GM21717 (cell line): ENCODE results near the gene STARD8.

Experiments
- ATAC-seq: cut with Tn5 transposase; IDR thresholded peaks from one replicate; pipeline ENCODE4 v1.9.1; 2021; ENCODE audit warnings: mild to moderate bottlenecking, moderate library complexity; ENCODE audit not compliant: unreplicated experiment

Gene STARD8

DNA sequence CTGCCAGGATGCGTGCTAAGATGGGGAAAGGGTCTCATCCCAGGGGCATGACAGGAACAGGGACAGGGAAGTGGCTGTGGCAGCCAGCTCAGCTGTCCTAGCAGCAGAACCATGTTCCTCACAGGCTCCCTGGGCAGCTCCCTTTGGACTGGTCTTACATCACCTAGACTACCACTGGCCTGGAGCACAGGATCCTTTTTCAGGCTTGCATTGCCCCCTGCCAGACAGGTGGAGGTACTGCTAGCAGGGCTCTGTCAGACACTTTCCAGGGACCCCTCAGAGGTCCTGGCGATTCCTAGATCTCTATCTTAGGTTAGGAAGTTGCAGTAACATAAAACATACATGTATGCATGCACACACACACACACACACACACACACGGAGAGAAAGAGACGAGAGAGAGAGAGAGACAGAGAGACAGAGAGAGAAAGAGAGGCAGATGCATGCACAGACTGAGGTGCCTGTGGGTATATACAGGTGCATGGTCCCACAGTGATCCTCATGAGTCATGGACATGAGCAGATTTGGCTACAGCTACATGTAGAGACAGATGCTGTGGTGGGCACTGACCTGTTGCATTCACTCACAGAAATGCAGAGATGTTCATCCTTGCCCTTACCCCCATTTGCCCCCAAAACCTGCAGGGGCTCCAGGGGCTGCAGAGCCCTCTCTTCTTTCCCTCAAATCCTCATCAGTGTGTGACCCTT, 63.6 kb downstream of the STARD8 start:
- no peak for ATAC-seq

DNA sequence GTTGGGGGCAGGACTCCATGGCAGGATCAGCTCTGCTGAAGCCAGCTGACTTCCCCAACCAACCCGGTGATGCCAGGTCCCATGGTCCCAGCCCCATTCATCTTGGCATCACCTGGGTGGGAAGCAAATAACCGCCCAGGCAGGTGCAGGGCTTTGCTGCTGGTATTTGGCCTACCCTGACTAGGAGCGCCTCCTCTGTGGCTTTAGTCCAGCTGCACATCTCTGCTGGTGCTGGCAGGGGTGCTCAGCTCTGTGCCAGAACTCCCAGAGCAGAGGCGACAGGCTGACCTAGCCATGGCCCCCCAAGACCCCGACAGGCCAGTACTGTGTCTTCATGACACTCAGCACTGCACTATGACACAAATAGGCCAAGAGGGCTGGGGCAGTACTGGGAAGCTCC, 64.4 kb downstream of the STARD8 start:
- ATAC-seq, result no peak

DNA sequence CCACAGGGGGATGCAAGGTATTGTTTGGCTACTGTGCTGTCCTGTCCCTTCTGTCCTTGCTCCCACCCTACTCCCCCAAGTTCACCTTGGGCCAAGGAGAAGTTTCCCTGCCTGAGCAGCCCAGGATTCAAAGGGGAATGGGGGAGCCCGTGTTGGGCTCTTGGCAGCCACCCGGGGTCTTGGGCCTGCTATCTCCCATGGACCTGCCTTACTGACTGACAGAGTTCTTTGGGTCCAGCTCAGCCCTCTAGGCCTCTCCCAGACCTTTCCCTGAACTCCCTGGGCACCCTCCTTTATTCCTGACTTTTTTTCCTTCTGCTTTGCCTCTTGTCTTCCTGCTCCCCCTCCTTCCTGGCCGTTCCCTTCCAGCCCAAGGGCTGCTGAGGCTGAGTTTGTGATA, 67.4 kb downstream of the STARD8 start:
- ATAC-seq, result no peak

- ATAC-seq, result no peak
These were observed 69.7 kb downstream of the STARD8 start for GRCh38 chrX:68717196-68717595.

- ATAC-seq, result no peak
These were observed 70.4 kb downstream of the STARD8 start for GRCh38 chrX:68717663-68718442.

DNA sequence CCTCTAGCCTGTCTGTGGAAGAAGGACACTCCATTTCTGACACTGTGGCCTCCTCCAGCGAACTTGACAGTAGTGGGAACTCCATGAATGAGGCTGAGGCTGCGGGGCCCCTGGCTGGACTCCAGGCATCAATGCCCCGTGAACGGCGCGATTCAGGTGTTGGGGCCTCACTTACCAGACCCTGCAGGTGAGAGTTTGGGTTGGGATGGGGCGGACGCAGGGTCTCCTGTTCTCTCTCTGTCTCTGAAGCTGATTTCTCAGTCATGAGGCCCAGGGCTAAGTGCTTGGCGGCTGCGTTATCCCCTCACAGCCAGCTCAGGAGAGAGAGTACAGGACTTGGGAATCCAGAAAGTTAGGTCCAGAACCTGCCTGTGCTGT, 71.0 kb downstream of the STARD8 start:
- ATAC-seq, result no peak

- ATAC-seq, result no peak
These were observed 71.9 kb downstream of the STARD8 start for GRCh38 chrX:68719181-68719903.

- no peak for ATAC-seq
These were observed 72.6 kb downstream of the STARD8 start for GRCh38 chrX:68719904-68720614.

DNA sequence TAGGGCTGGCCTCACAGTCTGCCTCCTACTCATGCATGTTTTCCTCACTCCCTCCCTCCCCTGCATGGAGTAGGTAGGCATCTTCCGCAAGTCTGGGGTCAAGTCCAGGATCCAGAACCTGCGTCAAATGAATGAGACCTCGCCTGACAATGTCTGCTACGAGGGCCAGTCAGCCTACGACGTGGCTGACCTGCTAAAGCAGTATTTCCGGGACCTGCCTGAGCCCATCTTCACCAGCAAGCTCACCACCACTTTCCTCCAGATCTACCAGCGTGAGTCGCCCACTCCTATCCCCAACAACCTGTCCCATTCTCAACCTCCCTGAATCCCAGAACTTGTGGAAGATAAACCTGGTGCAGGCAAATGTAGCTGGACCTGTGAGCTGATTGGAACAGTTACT, 73.4 kb downstream of the STARD8 start:
- no peak for ATAC-seq

DNA sequence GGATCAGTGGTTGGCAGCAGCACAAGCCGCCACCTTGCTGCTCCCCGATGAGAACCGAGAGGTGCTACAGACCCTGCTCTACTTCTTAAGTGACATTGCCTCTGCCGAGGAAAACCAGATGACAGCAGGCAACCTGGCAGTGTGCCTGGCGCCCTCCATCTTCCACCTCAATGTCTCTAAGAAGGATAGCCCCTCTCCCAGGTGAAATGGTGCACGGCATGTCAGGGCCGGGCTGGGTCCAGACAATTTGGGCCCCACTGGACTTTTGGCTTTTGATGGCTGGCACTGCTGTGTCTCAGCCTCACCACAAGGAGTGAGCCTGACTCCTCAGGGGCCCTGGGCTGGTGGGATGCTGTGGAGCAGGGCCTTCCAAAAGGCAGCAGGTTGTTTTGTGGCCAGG, 74.1 kb downstream of the STARD8 start:
- ATAC-seq, result no peak

DNA sequence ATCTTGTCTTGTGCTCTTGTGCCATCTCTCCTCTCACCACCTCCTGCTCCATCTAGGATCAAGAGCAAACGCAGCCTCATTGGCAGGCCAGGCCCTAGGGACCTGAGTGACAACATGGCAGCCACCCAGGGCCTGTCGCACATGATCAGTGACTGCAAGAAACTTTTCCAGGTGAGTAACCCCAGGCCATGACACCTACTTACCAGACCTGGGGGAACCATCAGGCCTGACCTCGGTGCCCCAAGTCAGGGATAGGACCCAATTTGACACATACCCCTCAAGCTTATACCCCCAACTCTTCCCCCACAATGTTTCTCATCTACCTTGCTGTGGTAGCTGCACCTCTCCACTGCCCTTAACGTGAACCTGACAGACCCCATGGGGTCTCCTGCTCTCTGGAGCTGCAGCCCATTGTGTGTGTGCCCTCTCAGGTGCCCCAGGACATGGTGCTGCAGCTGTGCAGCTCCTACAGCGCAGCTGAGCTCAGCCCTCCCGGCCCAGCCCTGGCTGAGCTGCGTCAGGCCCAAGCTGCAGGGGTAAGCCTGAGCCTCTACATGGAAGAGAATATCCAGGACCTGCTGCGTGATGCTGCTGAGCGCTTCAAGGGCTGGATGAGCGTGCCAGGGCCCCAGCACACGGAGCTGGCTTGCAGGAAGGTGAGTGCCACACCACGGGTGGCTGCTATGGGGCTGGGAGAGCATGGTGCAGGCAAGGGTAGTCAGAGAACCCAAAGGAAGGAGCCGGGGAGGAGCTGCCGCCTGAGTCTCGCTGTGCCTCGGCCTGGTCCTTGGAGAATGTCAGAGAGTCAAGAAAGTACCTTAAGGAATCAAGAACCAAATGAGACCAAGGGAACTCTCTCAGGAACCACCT, 74.8 kb downstream of the STARD8 start:
- ATAC-seq, result no peak

- ATAC-seq, result no peak
These were observed 76.2 kb downstream of the STARD8 start for GRCh38 chrX:68723491-68724155.

GRCh38 chrX:68724531-68725020, 77.1 kb downstream of the STARD8 start:
- ATAC-seq, result no peak

GRCh38 chrX:68725756-68726365, 78.4 kb downstream of the STARD8 start:
- ATAC-seq, result no peak

DNA sequence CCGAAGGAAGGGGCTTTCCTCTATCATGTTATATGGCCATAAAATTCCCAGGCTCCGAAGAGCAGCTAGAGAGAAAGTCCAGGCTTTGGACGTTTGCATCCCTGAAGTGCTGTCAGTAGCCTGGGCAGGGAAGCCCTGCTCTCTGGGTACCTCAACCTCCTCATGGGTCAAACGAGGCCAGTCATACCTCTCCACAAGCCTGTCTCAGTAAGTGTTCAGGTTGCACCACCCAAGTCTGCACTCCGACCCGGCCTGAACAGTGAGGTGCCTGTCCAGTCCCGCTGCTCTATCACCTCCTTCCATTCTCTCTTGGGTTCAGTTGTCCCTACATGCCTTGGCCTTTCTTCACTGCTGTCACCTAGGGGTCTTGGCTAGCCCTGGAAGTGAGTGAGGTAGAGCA, 78.9 kb downstream of the STARD8 start:
- ATAC-seq, result no peak

GRCh38 chrX:68727696-68728095, 80.2 kb downstream of the STARD8 start:
- ATAC-seq, result no peak

DNA sequence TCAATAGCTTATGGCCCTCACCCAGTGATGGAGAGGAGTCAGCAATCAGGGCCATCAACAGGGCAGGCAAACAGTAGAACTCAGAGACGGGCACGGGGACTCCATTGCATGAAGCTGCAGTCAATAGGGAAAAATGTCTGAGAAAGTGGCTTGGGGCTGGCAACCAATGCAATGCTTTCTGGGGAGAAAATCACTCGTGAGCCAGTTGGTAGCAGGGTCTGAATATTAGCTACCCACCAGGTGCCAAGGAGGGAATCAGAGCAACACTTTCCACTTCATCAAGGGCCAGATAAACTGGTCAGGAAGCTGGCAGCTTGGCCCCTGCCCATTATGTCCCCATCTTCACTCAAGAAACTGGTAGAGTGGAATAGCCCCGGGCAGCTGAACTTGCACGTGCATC, 80.7 kb downstream of the STARD8 start:
- ATAC-seq, result no peak

GRCh38 chrX:68731254-68731653, 83.8 kb downstream of the STARD8 start:
- no peak for ATAC-seq

- ATAC-seq, result peak; percentile 64
These were observed 85.5 kb downstream of the STARD8 start for GRCh38 chrX:68732906-68733493.
